T-cell (primary cell): ENCODE measurements around the gene ELOVL3. TPM values are rescaled to one million over a fixed set of nuclear protein-coding genes. Genes with fewer than 3 reads are reported as not detected.
"Not testable (repeated sequence)": the region's sequence is repeated elsewhere in the genome, so short reads cannot be mapped to it uniquely, and the experiment has no call there.

Experiments
- ATAC-seq, 4 experiments: fragments of 200-7000 bp in 3 of 4; fragments of 150-1000 bp in 1 of 4; cut with Tn5 transposase; replicated peaks in 1 of 4; 1 replicate in 3 of 4; 2 replicates in 1 of 4; pipeline ENCODE4 v1.10.0; 2021; ENCODE audit warnings: moderate library complexity in 3 of 4, mild to moderate bottlenecking in 2 of 4, moderate number of reproducible peaks in 1 of 4
- CTCF ChIA-PET, 2 donors: fragments of 300-600 bp; sonication (Branson Sonifier 250); formaldehyde crosslinking; loops; one replicate each; lab custom pipeline; 2022; ENCODE audit warnings: antibody characterized with exemption in 2 of 2; lab: Charles Lee
- POLR2A ChIA-PET, 2 donors: fragments of 300-600 bp; sonication (Branson Sonifier 250); formaldehyde crosslinking; loops; one replicate each; lab custom pipeline; 2022; ENCODE audit warnings: antibody characterized with exemption in 2 of 2; lab: Charles Lee
- DNase-seq, 35 experiments: peaks; one replicate each; pipeline versions ENCODE4 v3.0.0 to v3.0.0-alpha.2; 2013 to 2023
- H3K27ac ChIP-seq: one replicate; pipeline ENCODE4 v1.5.1; 2013; ENCODE audit warnings: low read length
- H3K27me3 ChIP-seq, 2 experiments: replicated peaks in 1 of 2; 1 replicate in 1 of 2; 2 replicates in 1 of 2; pipeline versions ENCODE4 v1.6.1 to v1.7.0; 2013; ENCODE audit warnings: low read length in 1 of 2, mixed read lengths in 1 of 2; ENCODE audit not compliant: control insufficient read depth in 2 of 2, insufficient read depth in 2 of 2; ENCODE audit errors: extremely low read depth in 1 of 2
- H3K36me3 ChIP-seq, 2 donors: 1 replicate in 1 of 2; 2 replicates in 1 of 2; pipeline versions ENCODE4 v1.6.1 to v1.7.0; 2013; ENCODE audit warnings: low read length in 1 of 2; ENCODE audit not compliant: control insufficient read depth in 2 of 2, insufficient read depth in 1 of 2; ENCODE audit errors: extremely low read depth in 1 of 2
- H3K4me1 ChIP-seq, 2 experiments: 1 replicate in 1 of 2; 2 replicates in 1 of 2; pipeline versions ENCODE4 v1.6.1 to v1.7.0; 2013; ENCODE audit warnings: low read length in 2 of 2, mixed read lengths in 1 of 2; ENCODE audit not compliant: insufficient read depth in 2 of 2, control insufficient read depth in 1 of 2; ENCODE audit errors: extremely low read depth in 1 of 2
- H3K4me3 ChIP-seq, 2 donors: 1 replicate in 1 of 2; 2 replicates in 1 of 2; pipeline versions ENCODE4 v1.5.1 to v1.7.0; 2013; ENCODE audit warnings: mild to moderate bottlenecking in 2 of 2, low read length in 1 of 2, moderate library complexity in 1 of 2; ENCODE audit not compliant: control insufficient read depth in 1 of 2; ENCODE audit errors: extremely low read depth in 1 of 2
- H3K9me3 ChIP-seq: 2 replicates; pipeline ENCODE4 v1.7.0; 2013
- H3K27ac Mint-ChIP-seq, 2 donors: one replicate each; pipeline ENCODE4 v1.8.0; 2020 to 2021; ENCODE audit warnings: mild to moderate bottlenecking in 2 of 2, mixed read lengths in 2 of 2
- H3K27me3 Mint-ChIP-seq, 2 donors: one replicate each; pipeline ENCODE4 v1.8.0; 2021 to 2022; ENCODE audit warnings: mixed read lengths in 2 of 2
- H3K36me3 Mint-ChIP-seq: one replicate; pipeline ENCODE4 v1.8.0; 2021; ENCODE audit warnings: mixed read lengths
- H3K4me1 Mint-ChIP-seq, 3 donors: one replicate each; pipeline ENCODE4 v1.8.0; 2020 to 2022; ENCODE audit warnings: mixed read lengths in 3 of 3, mild to moderate bottlenecking in 1 of 3
- H3K4me3 Mint-ChIP-seq, 3 donors: one replicate each; pipeline ENCODE4 v1.8.0; 2020 to 2022; ENCODE audit warnings: mild to moderate bottlenecking in 3 of 3, mixed read lengths in 3 of 3, moderate library complexity in 3 of 3
- H3K9me3 Mint-ChIP-seq, 3 donors: one replicate each; pipeline ENCODE4 v1.8.0; 2020 to 2022; ENCODE audit warnings: mixed read lengths in 3 of 3
- WGBS: methylation state at CpG from one replicate; pipeline ENCODE4 v1.1.5; 2013; ENCODE audit warnings: missing lambda C conversion rate; ENCODE audit not compliant: insufficient coverage; 5-methylcytosine and 5-hydroxymethylcytosine counted together
- total RNA-seq, 35 experiments: library from RNA in 6 of 35; stranded (reverse) in 6 of 35; fragments of 120-200 nt in 1 of 35; gene quantifications; one replicate each; pipeline versions ENCODE4 v1.2.1 to v1.2.4 and lab custom pipeline; 2013 to 2026

The ELOVL3 gene
- total RNA-seq, 5 donors from 2014 or later (not counting 1 experiment from before 2014, with no cell fraction given) = not detected

DNA sequence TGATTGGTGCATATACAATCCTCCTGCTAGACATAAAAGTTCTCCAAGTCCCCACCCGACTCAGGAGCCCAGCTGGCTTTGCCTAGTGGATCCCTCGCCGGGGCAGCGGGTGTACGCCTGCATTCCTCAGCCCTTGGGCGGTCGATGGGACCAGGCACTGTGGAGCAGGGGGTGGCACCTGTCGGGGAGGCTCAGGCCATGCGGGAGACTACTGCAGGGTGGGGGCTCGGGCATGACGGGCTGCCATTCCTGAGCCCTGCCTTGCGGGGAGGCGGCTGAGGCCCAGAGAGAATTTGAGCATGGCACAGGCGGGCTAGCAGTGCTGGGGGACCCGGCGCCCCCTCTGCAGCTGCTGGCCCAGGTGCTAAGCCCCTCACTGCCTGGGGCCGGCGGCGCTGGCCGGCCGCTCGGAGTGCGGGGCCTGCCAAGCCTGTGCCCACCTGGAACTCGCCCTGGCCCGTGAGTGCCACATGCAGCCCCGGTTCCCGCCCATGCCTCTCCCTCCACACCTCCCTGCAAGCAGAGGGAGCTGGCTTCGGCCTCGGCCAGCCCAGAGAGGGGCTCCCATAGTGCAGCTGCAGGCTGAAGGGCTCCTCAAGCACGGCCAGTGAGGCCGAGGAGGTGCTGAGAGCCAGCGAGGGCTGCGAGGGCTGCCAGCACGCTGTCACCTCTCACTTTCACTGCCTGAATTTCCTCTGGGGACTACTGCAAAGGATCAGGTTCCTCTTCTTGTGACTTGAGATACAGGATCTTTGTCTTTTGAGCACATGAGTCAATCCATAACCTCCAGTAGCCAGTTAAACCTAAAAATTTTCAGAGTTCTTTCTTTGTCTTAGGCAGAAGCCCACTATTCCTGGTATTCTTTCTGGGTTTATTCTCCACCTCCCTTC, 25.1 kb upstream of the ELOVL3 start:
- peaks cover 2 to 9% of the 10 kb centered on the region in 2 experiments for H3K27me3 ChIP-seq
- H3K36me3 ChIP-seq = no peaks in the 10 kb centered on the region
- Mint-ChIP-seq H3K4me3 (no peak overlapping the region), H3K4me1 (no peaks in the 10 kb centered on the region), H3K9me3 (peaks cover 0 to 7% (median 2%) of the 10 kb centered on the region in 3 donors), H3K27ac (no peak overlapping the region), H3K27me3 (peaks cover 13 to 14% of the 10 kb centered on the region in 2 donors), H3K36me3 (no peaks in the 10 kb centered on the region)
- no peak overlapping the region for H3K27ac ChIP-seq
- no peak for ATAC-seq
- H3K4me1 ChIP-seq = no peaks in the 10 kb centered on the region
- POLR2A ChIA-PET = interaction anchor here in 1 of 2 donors (0.6 kb wide), 1 partner anchor 57 kb away, joined by 9 read pairs; no protein-coding TSS in a partner anchor
- CTCF ChIA-PET = no interaction called here
- no peaks in the 10 kb centered on the region for H3K9me3 ChIP-seq
- DNase-seq = no peak
- WGBS = 89% methylated on average over 31 of the region's 34 CpGs
- H3K4me3 ChIP-seq = no peak overlapping the region

- DNase-seq = no peak
- peaks cover 13 to 14% of the 10 kb centered on the region in 2 donors for H3K27me3 Mint-ChIP-seq
- Histone ChIP-seq H3K36me3 (no peaks in the 10 kb centered on the region), H3K4me3 (no peak overlapping the region), H3K27ac (no peak overlapping the region), H3K27me3 (peaks cover 0 to 11% of the 10 kb centered on the region in 2 experiments), H3K9me3 (no peaks in the 10 kb centered on the region), H3K4me1 (no peaks in the 10 kb centered on the region)
- no peaks in the 10 kb centered on the region for H3K36me3 Mint-ChIP-seq
- POLR2A ChIA-PET = no interaction called here
- no peak overlapping the region for H3K4me3 Mint-ChIP-seq
- H3K9me3 Mint-ChIP-seq = peaks cover 0 to 7% (median 2%) of the 10 kb centered on the region in 3 donors
- no peak for ATAC-seq
- no peaks in the 10 kb centered on the region for H3K4me1 Mint-ChIP-seq
- H3K27ac Mint-ChIP-seq = no peak overlapping the region
- WGBS = no CpG with 5 or more reads among the region's 1 CpG
- CTCF ChIA-PET = no interaction called here
These were observed 23.7 kb upstream of the ELOVL3 start for GRCh38 chr10:102202386-102202785.

DNA sequence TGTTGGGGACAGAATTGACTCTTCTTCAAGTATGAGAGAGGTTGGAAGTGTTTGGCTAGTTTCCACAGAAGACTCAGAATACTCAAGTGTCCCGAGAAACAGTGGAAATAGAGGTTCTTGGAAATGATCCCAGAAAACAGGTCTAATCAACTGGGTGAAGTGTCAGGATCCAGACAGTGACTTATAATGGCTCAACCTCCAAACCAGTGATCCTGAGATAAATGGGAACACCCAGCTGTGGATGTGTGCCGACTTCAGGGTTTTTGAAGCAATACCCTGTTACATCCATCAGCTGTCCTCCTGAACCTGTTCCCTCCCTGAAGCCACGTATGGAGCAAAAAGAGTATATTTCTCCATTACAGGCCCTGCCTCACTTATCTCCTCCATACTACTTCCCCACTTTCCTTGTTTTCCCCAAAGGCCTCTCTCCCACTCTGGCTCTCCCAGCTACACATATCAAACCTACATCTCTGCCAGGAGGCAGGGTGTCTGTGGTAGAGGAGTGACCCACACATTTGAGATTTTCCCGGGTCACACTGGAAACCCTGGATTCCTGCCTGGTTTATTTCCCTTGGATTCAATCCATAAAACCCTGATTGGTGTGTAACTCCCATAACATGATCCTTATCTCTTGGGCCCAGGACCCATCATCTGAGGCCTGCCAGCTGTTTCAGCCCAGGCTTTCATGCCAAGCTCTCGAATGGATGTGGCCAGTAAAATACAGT, 17.6 kb upstream of the ELOVL3 start:
- DNase-seq (no peak), ATAC-seq (no peak)
- no peak overlapping the region for H3K27ac Mint-ChIP-seq
- POLR2A ChIA-PET = interaction anchor here in 1 of 2 donors (0.6 to 0.7 kb wide), 3 partner anchors 100 to 554 kb away, joined by 3 read pairs; no protein-coding TSS in a partner anchor
- H3K9me3 Mint-ChIP-seq = peaks cover 0 to 4% (median 2%) of the 10 kb centered on the region in 3 donors
- no peaks in the 10 kb centered on the region for H3K4me1 Mint-ChIP-seq
- no peaks in the 10 kb centered on the region for H3K4me1 ChIP-seq
- CTCF ChIA-PET = interaction anchor here in 1 of 2 donors (0.7 kb wide), 1 partner anchor 144 kb away, joined by 3 read pairs; no protein-coding TSS in a partner anchor
- no peak overlapping the region for H3K27ac ChIP-seq
- H3K9me3 ChIP-seq = no peaks in the 10 kb centered on the region
- peaks cover 0 to 2% of the 10 kb centered on the region in 2 donors for H3K27me3 Mint-ChIP-seq
- peaks cover 0 to 9% of the 10 kb centered on the region in 2 experiments for H3K27me3 ChIP-seq
- H3K4me3 Mint-ChIP-seq = no peak overlapping the region
- WGBS = 89% methylated on average over 1 of the region's 5 CpGs
- H3K36me3 ChIP-seq = no peaks in the 10 kb centered on the region
- no peaks in the 10 kb centered on the region for H3K36me3 Mint-ChIP-seq
- no peak overlapping the region for H3K4me3 ChIP-seq

DNA sequence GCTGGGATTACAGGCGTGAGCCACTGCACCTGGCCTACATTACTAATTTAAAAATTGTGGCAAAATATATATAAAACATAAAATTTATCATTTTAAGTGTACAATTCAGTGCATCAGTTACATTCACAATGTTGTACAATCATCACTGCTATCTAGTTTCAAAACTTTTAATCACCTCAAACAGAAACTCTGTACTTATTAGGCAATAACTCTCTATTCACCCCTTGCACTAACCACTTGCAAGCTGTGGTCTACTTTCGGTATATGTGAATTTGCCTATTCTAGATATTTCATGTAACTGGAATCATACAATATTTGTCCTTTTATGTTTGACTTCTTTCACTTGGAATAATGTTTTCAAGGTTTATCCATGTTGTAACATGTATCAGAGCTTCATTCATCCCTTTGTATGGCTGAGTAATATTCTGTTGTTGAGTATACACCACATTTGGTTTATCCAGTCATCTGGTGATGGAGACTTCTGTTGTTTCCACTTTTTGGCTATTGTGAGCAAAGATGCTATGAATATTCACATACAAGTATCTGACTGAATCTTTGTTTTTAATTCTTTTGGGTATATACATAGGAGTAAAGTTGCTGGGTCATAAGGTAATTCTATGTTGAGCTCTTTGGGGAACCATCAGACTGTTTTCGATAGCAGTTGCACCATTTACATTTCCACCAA, 14.3 kb upstream of the ELOVL3 start:
- ChIA-PET CTCF (interaction anchor here (0.5 to 0.7 kb wide), 3 partner anchors 18 to 177 kb away, joined by 3 read pairs; no protein-coding TSS in a partner anchor), POLR2A (interaction anchor here in 1 of 2 donors (0.6 kb wide), 1 partner anchor 91 kb away, joined by 3 read pairs; no protein-coding TSS in a partner anchor)
- no CpG with 5 or more reads among the region's 3 CpGs for WGBS
- Histone ChIP-seq H3K27me3 (peaks cover 0 to 4% of the 10 kb centered on the region in 2 experiments), H3K4me1 (no peaks in the 10 kb centered on the region), H3K9me3 (no peaks in the 10 kb centered on the region), H3K36me3 (no peaks in the 10 kb centered on the region), H3K27ac (no peak overlapping the region), H3K4me3 (no peak overlapping the region)
- no peak for DNase-seq
- Mint-ChIP-seq H3K9me3 (peaks cover 0 to 3% (median 0%) of the 10 kb centered on the region in 3 donors), H3K27me3 (peaks cover 0 to 4% of the 10 kb centered on the region in 2 donors), H3K4me3 (no peak overlapping the region), H3K27ac (no peak overlapping the region), H3K4me1 (no peaks in the 10 kb centered on the region), H3K36me3 (no peaks in the 10 kb centered on the region)
- no peak for ATAC-seq

GRCh38 chr10:102213599-102213998, 12.5 kb upstream of the ELOVL3 start:
- H3K4me1 ChIP-seq, ATAC-seq, H3K27ac Mint-ChIP-seq, H3K27me3 ChIP-seq, POLR2A ChIA-PET, H3K27me3 Mint-ChIP-seq, DNase-seq, H3K36me3 Mint-ChIP-seq, H3K9me3 Mint-ChIP-seq, H3K4me1 Mint-ChIP-seq, H3K4me3 Mint-ChIP-seq, H3K9me3 ChIP-seq, H3K36me3 ChIP-seq, H3K27ac ChIP-seq, CTCF ChIA-PET, H3K4me3 ChIP-seq: not testable (repeated sequence)
- WGBS = no CpG with 5 or more reads among the region's 4 CpGs
